Measurements from ENCODE around the gene HINT2.

The HINT2 gene

DNA sequence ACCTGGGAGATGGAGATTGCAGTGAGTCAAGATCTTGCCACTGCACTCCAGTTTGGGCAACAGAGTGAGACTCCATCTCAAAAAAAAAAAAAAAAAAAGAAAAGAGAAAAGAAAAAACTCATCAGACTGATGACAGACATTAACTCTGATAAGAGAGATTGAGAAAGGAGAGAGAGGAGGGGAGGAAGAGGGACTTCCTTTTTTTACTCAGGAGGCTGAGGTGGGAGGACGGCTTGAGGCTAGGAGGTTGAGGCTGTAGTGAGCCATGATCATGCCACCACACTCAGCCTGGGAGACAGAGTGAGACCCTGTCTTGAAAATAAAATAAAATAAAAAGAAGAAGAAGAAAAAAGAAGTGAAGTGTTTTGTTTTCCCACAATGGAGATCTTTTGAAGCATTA lies 51.0 kb downstream of the HINT2 start:
- H3K36me3 ChIP-seq: no peaks in the 10 kb centered on the region
- no peak overlapping the region for H3K4me3 ChIP-seq
- H3K4me1 ChIP-seq: peaks cover 0 to 20% (median 5%) of the 10 kb centered on the region in 4 donors
- H3K9me3 ChIP-seq: no peaks in the 10 kb centered on the region
- TF ChIP-seq, protein P1, sequence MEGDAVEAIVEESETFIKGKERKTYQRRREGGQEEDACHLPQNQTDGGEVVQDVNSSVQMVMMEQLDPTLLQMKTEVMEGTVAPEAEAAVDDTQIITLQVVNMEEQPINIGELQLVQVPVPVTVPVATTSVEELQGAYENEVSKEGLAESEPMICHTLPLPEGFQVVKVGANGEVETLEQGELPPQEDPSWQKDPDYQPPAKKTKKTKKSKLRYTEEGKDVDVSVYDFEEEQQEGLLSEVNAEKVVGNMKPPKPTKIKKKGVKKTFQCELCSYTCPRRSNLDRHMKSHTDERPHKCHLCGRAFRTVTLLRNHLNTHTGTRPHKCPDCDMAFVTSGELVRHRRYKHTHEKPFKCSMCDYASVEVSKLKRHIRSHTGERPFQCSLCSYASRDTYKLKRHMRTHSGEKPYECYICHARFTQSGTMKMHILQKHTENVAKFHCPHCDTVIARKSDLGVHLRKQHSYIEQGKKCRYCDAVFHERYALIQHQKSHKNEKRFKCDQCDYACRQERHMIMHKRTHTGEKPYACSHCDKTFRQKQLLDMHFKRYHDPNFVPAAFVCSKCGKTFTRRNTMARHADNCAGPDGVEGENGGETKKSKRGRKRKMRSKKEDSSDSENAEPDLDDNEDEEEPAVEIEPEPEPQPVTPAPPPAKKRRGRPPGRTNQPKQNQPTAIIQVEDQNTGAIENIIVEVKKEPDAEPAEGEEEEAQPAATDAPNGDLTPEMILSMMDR (IDR thresholded peaks at IDR 0.05): no peak
- no peaks in the 10 kb centered on the region for H3K27me3 ChIP-seq
- intact Hi-C loops (cut with DNase I; ENCODE audit: low total_unique reads): no loop called here
- no peak overlapping the region for H3K27ac ChIP-seq
- no peak for DNase-seq

DNA sequence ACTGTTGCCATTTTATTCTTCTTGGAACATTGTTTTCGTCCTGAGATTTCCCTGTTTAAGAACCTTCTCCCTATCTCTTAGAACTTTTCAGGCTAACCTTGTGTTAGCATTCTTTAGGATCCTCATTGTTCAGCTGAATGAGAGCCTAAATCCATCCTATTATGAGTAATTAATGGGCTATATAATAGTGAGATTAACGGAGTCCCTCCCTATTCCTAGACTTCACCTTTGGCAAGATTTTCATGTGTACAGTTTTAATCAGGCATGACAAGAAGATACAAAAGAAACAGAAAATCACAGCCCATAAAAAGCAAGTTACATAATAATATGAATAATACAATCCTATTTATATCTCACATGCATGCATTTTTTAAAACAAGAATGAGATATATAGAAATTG lies 51.7 kb downstream of the HINT2 start:
- no peak for DNase-seq
- H3K4me1 ChIP-seq: peaks cover 0 to 26% (median 10%) of the 10 kb centered on the region in 4 donors
- H3K27me3 ChIP-seq: no peaks in the 10 kb centered on the region
- no peak overlapping the region for H3K4me3 ChIP-seq
- H3K36me3 ChIP-seq: no peaks in the 10 kb centered on the region
- H3K9me3 ChIP-seq: no peaks in the 10 kb centered on the region
- intact Hi-C loops (cut with DNase I; ENCODE audit: low total_unique reads): no loop called here
- no peak overlapping the region for H3K27ac ChIP-seq
- TF ChIP-seq, protein P1 (IDR thresholded peaks at IDR 0.05): no peak
